BJ (cell line): ENCODE data around the gene MX1. TPM values are rescaled to one million over a fixed set of nuclear protein-coding genes. Genes with fewer than 3 reads are reported as not detected.

ENCODE experiments used
- CTCF ChIA-PET: fragments of 350-600 bp; formaldehyde crosslinking; extraction: SDS; loops from one replicate; lab custom pipeline; 2021; ENCODE audit warnings: antibody characterized with exemption, inconsistent platforms; lab: Yijun Ruan, JAX
- POLR2A ChIA-PET: fragments of 300-600 bp; sonication (Branson Sonifier 250); formaldehyde crosslinking; extraction: SDS; loops from one replicate; lab custom pipeline; 2021; ENCODE audit warnings: antibody characterized with exemption; lab: Charles Lee
- DNase-seq: peaks from one replicate; pipeline ENCODE4 v3.0.0-alpha.2; 2011; ENCODE audit warnings: low read depth
- H3K27me3 ChIP-seq: 2 replicates; pipeline ENCODE4 v1.6.0; 2011; ENCODE audit warnings: low read length; ENCODE audit not compliant: control insufficient read depth, insufficient read depth
- H3K36me3 ChIP-seq: 2 replicates; pipeline ENCODE4 v1.5.1; 2011; ENCODE audit warnings: low read length; ENCODE audit not compliant: control insufficient read depth, insufficient read depth
- H3K4me3 ChIP-seq: 2 replicates; pipeline ENCODE4 v1.5.1; 2011; ENCODE audit warnings: low read depth, mild to moderate bottlenecking, control low read depth, low read length
- polyA plus RNA-seq: library from polyadenylated mRNA; depleted of rRNA; stranded (reverse); fragments of >200 nt; gene quantifications from 2 replicates; pipeline ENCODE4 v1.2.3, GENCODE V29; 2011
- TF ChIP-seq, protein P1 (sequence below): IDR thresholded peaks from 2 replicates; pipeline ENCODE4 v1.5.1; 2011; ENCODE audit warnings: low read depth, mild to moderate bottlenecking, control low read depth, inconsistent platforms, low read length, moderate library complexity; ENCODE audit not compliant: insufficient read depth

MX1 gene
- polyA plus RNA-seq, 1 experiment, result 7.2 TPM

DNA sequence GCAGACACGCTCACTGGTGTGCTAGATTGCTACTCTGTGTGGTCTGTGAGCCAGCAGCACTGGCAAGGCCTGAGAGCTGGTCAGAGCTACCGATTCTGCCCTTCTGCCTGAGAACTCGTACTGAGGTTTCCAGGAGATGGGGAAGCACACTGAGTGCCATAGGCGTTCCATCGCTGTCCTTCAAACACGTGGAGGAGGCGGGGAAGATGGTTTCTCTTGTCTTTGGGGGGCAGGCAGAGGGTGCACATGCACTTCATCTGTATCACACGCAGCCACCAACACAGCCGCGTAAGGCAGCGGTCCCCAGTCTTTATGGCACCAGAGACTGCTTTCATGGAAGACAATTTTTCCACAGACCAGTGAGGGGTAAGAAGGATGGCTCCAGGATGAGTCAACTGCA, 23.8 kb upstream of the MX1 start:
- DNase-seq, result no peak
- TF ChIP-seq, protein P1, sequence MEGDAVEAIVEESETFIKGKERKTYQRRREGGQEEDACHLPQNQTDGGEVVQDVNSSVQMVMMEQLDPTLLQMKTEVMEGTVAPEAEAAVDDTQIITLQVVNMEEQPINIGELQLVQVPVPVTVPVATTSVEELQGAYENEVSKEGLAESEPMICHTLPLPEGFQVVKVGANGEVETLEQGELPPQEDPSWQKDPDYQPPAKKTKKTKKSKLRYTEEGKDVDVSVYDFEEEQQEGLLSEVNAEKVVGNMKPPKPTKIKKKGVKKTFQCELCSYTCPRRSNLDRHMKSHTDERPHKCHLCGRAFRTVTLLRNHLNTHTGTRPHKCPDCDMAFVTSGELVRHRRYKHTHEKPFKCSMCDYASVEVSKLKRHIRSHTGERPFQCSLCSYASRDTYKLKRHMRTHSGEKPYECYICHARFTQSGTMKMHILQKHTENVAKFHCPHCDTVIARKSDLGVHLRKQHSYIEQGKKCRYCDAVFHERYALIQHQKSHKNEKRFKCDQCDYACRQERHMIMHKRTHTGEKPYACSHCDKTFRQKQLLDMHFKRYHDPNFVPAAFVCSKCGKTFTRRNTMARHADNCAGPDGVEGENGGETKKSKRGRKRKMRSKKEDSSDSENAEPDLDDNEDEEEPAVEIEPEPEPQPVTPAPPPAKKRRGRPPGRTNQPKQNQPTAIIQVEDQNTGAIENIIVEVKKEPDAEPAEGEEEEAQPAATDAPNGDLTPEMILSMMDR, result no peak
- ChIA-PET CTCF (interaction anchor here (0.6 to 1.6 kb wide), 2 partner anchors 15 to 441 kb away, joined by 3 to 4 read pairs; no protein-coding TSS in a partner anchor), POLR2A (no interaction called here)
- H3K36me3 ChIP-seq, result no peaks in the 10 kb centered on the region
- H3K27me3 ChIP-seq, result no peaks in the 10 kb centered on the region
- no peak overlapping the region for H3K4me3 ChIP-seq

DNA sequence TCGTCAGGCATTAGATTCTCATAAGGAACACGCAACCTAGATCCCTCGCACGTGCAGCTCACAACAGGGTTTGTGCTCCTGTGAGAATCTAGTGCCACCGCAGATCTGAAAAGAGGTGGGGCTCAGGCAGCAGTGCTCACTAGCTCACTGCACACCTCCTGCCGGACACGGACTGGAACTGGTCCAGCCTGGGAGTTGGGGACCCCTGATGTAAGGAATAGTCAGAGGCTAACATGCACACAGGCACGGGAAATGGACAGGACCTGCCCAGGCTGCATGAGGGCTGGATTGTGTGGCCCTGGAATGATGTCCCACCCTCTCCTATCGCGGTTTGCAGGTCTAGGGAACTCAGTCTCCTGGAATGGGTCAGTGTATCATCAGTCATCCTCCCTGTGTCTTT, 23.2 kb upstream of the MX1 start:
- H3K4me3 ChIP-seq, result no peak overlapping the region
- H3K27me3 ChIP-seq, result no peaks in the 10 kb centered on the region
- DNase-seq, result no peak
- 0 out of 2 replicates have a peak, but pooled peaks cover 1% of the 10 kb centered on the region for H3K36me3 ChIP-seq
- TF ChIP-seq, protein P1, result no peak
- POLR2A ChIA-PET, result no interaction called here
- CTCF ChIA-PET, result interaction anchor here (1.6 kb wide), 1 partner anchor 14 kb away, joined by 4 read pairs; no protein-coding TSS in a partner anchor

DNA sequence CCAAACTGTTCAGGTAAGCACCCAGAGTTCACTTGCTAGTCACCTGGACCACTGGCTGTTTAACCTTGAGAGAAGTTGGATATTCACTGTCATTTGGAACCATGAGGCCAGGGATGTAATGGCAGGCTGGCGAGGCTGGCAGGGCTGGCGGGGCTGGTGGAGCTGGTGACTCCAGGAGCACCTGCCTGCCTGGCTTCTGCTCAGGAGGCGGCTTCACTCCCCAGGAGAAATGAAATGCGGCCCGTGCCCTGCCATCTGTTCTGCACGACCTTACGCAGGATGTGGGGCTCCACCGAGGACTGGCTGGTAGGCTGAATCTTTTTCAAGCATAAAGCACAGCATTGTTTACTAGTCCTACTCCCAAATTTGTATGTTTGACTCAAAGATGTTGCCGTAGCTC, 22.7 kb upstream of the MX1 start:
- 0 out of 2 replicates have a peak, but pooled peaks cover 1% of the 10 kb centered on the region for H3K36me3 ChIP-seq
- ChIA-PET POLR2A (no interaction called here), CTCF (no interaction called here)
- TF ChIP-seq, protein P1, result no peak
- H3K27me3 ChIP-seq, result no peaks in the 10 kb centered on the region
- no peak for DNase-seq
- H3K4me3 ChIP-seq, result no peak overlapping the region

DNA sequence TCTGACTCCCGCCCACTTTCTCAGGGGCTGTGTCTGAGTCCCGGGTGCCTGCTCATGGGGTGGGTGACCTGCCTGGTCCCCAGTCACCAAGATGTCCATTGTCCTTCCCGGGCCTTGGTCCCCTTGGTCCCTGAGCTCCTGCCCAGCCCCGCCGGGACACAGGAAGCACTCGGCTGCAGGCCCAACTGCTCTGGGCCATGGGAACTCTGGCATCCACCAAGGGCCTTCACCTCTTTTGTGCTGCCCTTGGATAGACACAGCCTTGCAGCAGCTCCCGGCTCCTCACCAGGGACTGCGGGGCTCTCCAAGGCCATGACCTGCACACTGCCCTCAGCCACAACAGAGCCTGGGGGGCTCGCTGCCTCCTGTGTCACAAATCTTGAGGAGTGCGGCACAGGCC, 22.1 kb upstream of the MX1 start:
- H3K4me3 ChIP-seq, result no peak overlapping the region
- ChIA-PET POLR2A (no interaction called here), CTCF (interaction anchor here (0.9 kb wide), 1 partner anchor 121 kb away, joined by 3 read pairs; no protein-coding TSS in a partner anchor)
- TF ChIP-seq, protein P1, result no peak
- H3K27me3 ChIP-seq, result no peaks in the 10 kb centered on the region; the same call in 1 of the 2 replicates
- DNase-seq, result no peak
- H3K36me3 ChIP-seq, result 0 out of 2 replicates have a peak, but pooled peaks cover 1% of the 10 kb centered on the region

DNA sequence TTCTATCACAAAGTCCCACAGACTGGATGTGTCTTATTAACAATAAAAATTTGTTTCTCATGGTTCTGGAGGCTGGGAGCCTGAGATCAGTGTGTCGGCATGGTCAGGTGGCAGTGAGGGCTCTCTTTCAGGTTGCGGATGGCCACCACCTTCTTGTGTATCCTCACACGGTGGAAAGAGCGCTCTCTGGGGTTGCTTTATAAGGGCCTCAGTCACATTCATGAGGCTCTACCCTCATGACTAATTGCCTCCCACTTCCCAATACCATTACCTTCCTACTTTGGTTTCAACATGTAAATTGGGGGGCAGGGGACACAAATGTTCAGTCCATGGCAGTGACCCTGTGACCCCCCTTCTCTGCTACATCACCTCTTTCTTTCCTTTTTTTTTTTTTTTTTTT, 20.7 kb upstream of the MX1 start:
- DNase-seq, result no peak
- ChIA-PET CTCF (no interaction called here), POLR2A (no interaction called here)
- H3K27me3 ChIP-seq, result no peaks in the 10 kb centered on the region; the same call in 1 of the 2 replicates
- no peak overlapping the region for H3K4me3 ChIP-seq
- 0 out of 2 replicates have a peak, but pooled peaks cover 1% of the 10 kb centered on the region for H3K36me3 ChIP-seq
- TF ChIP-seq, protein P1, result no peak
